ENCODE measurements around the gene ZBTB44.

Gene ZBTB44

GRCh38 chr11:130214861-130215530, 99.7 kb downstream of the ZBTB44 start:
- no peak overlapping the region for H2AFZ ChIP-seq (ENCODE audit: low read length)
- H3K9me2 ChIP-seq (replicated peaks; ENCODE audit: low read depth, low read length): no peaks in the 10 kb centered on the region
- no peak overlapping the region for H3K9ac ChIP-seq (ENCODE audit: low read depth, low read length, poor library complexity, severe bottlenecking)
- no peaks in the 10 kb centered on the region for H3F3A ChIP-seq (ENCODE audit: low read depth)
- TF ChIP-seq, protein P1, sequence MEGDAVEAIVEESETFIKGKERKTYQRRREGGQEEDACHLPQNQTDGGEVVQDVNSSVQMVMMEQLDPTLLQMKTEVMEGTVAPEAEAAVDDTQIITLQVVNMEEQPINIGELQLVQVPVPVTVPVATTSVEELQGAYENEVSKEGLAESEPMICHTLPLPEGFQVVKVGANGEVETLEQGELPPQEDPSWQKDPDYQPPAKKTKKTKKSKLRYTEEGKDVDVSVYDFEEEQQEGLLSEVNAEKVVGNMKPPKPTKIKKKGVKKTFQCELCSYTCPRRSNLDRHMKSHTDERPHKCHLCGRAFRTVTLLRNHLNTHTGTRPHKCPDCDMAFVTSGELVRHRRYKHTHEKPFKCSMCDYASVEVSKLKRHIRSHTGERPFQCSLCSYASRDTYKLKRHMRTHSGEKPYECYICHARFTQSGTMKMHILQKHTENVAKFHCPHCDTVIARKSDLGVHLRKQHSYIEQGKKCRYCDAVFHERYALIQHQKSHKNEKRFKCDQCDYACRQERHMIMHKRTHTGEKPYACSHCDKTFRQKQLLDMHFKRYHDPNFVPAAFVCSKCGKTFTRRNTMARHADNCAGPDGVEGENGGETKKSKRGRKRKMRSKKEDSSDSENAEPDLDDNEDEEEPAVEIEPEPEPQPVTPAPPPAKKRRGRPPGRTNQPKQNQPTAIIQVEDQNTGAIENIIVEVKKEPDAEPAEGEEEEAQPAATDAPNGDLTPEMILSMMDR (conservative IDR thresholded peaks at IDR 0.05; ENCODE audit: low read length): no peak
- TF ChIP-seq EZH2phosphoT487 (IDR thresholded peaks at IDR 0.05; ENCODE audit: borderline replicate concordance): no peak
- H4K20me1 ChIP-seq (ENCODE audit: insufficient read depth, low read length, poor library complexity, severe bottlenecking): no peaks in the 10 kb centered on the region
- no peaks in the 10 kb centered on the region for H3K36me3 ChIP-seq (ENCODE audit: insufficient read depth, low read length)
- H3K27me3 ChIP-seq (ENCODE audit: insufficient read depth, low read length, poor library complexity, severe bottlenecking): no peaks in the 10 kb centered on the region
- no peaks in the 10 kb centered on the region for H3K9me3 ChIP-seq (ENCODE audit: insufficient read depth, low read depth, low read length)
- H3K79me2 ChIP-seq (ENCODE audit: insufficient read depth, low read length): no peaks in the 10 kb centered on the region
- no peak overlapping the region for H3K4me2 ChIP-seq (ENCODE audit: low read depth, low read length, poor library complexity, severe bottlenecking)
- no peak overlapping the region for H3K4me3 ChIP-seq (ENCODE audit: low read length, poor library complexity, severe bottlenecking)
- no peaks in the 10 kb centered on the region for H3K4me1 ChIP-seq (ENCODE audit: insufficient read depth, low read length, poor library complexity, severe bottlenecking)

GRCh38 chr11:130213979-130214281, 100.8 kb downstream of the ZBTB44 start:
- H3K36me3 ChIP-seq (ENCODE audit: insufficient read depth, low read length): no peaks in the 10 kb centered on the region
- TF ChIP-seq EZH2phosphoT487 (IDR thresholded peaks at IDR 0.05; ENCODE audit: borderline replicate concordance): no peak
- TF ChIP-seq, protein P1 (conservative IDR thresholded peaks at IDR 0.05; ENCODE audit: low read length): no peak
- no peak overlapping the region for H3K4me3 ChIP-seq (ENCODE audit: low read length, poor library complexity, severe bottlenecking)
- no peak overlapping the region for H2AFZ ChIP-seq (ENCODE audit: low read length)
- no peaks in the 10 kb centered on the region for H3K9me2 ChIP-seq (replicated peaks; ENCODE audit: low read depth, low read length)
- no peaks in the 10 kb centered on the region for H3F3A ChIP-seq (ENCODE audit: low read depth)
- H3K27me3 ChIP-seq (ENCODE audit: insufficient read depth, low read length, poor library complexity, severe bottlenecking): no peaks in the 10 kb centered on the region
- no peak overlapping the region for H3K9ac ChIP-seq (ENCODE audit: low read depth, low read length, poor library complexity, severe bottlenecking)
- H3K4me2 ChIP-seq (ENCODE audit: low read depth, low read length, poor library complexity, severe bottlenecking): no peak overlapping the region
- H3K9me3 ChIP-seq (ENCODE audit: insufficient read depth, low read depth, low read length): no peaks in the 10 kb centered on the region
- no peaks in the 10 kb centered on the region for H3K4me1 ChIP-seq (ENCODE audit: insufficient read depth, low read length, poor library complexity, severe bottlenecking)
- H3K79me2 ChIP-seq (ENCODE audit: insufficient read depth, low read length): no peaks in the 10 kb centered on the region
- H4K20me1 ChIP-seq (ENCODE audit: insufficient read depth, low read length, poor library complexity, severe bottlenecking): no peaks in the 10 kb centered on the region

- Histone ChIP-seq H3K4me3 (ENCODE audit: low read length, poor library complexity, severe bottlenecking) (no peak overlapping the region), H3K9ac (ENCODE audit: low read depth, low read length, poor library complexity, severe bottlenecking) (no peak overlapping the region)
Measured at GRCh38 chr11:130213143-130213978, 101.4 kb downstream of the ZBTB44 start.

More at GRCh38 chr11:130213143-130213978, 101.4 kb downstream of the ZBTB44 start:
- TF ChIP-seq EZH2phosphoT487 (IDR thresholded peaks at IDR 0.05; ENCODE audit: borderline replicate concordance): no peak
- TF ChIP-seq, protein P1 (conservative IDR thresholded peaks at IDR 0.05; ENCODE audit: low read length): peak; percentile 94
- no peaks in the 10 kb centered on the region for H3K27me3 ChIP-seq (ENCODE audit: insufficient read depth, low read length, poor library complexity, severe bottlenecking)
- H3K9me3 ChIP-seq (ENCODE audit: insufficient read depth, low read depth, low read length): no peaks in the 10 kb centered on the region
- H2AFZ ChIP-seq (ENCODE audit: low read length): peak overlapping the region; percentile 80
- no peaks in the 10 kb centered on the region for H4K20me1 ChIP-seq (ENCODE audit: insufficient read depth, low read length, poor library complexity, severe bottlenecking)
- H3K9me2 ChIP-seq (replicated peaks; ENCODE audit: low read depth, low read length): no peaks in the 10 kb centered on the region
- H3K4me1 ChIP-seq (ENCODE audit: insufficient read depth, low read length, poor library complexity, severe bottlenecking): no peaks in the 10 kb centered on the region
- H3K79me2 ChIP-seq (ENCODE audit: insufficient read depth, low read length): no peaks in the 10 kb centered on the region
- H3F3A ChIP-seq (ENCODE audit: low read depth): no peaks in the 10 kb centered on the region
- peak overlapping the region; percentile 44 for H3K4me2 ChIP-seq (ENCODE audit: low read depth, low read length, poor library complexity, severe bottlenecking)
- H3K36me3 ChIP-seq (ENCODE audit: insufficient read depth, low read length): no peaks in the 10 kb centered on the region
